ENCODE measurements around the gene PIR. TPM values are rescaled to one million over a fixed set of nuclear protein-coding genes. Genes with fewer than 3 reads are reported as not detected.

Gene PIR
- total RNA-seq, 2 donors from 2014 or later = 3.9 to 5.3 TPM

- H3K4me1 ChIP-seq = no peaks in the 10 kb centered on the region
- DNase-seq (no peak), ATAC-seq (no peak)
- no peak overlapping the region for H3K27ac ChIP-seq
- WGBS, 2 donors = 78 to 80% methylated on average over 2 of the region's 2 CpGs
- no peaks in the 10 kb centered on the region for H3K36me3 ChIP-seq (replicated peaks in 1 of 2; ENCODE audit: insufficient read depth in 1 of 2, low read depth in 2 of 2)
- TF ChIP-seq CTCF (IDR thresholded peaks at IDR 0.05) = no peak
- TF ChIP-seq POLR2A (IDR thresholded peaks at IDR 0.05) = no peak
- no peaks in the 10 kb centered on the region for H3K9me3 ChIP-seq
- H3K27me3 ChIP-seq = no peaks in the 10 kb centered on the region
- no peak overlapping the region for H3K4me3 ChIP-seq
- intact Hi-C loops (cut with DNase I) = no loop called here
Observed at GRCh38 chrX:15430076-15430475, 63.1 kb downstream of the PIR start.

- no peak overlapping the region for H3K27ac ChIP-seq
- TF ChIP-seq POLR2A (IDR thresholded peaks at IDR 0.05) (no peak), CTCF (IDR thresholded peaks at IDR 0.05) (no peak)
- DNase-seq (no peak), ATAC-seq (no peak)
- H3K4me1 ChIP-seq = no peaks in the 10 kb centered on the region
- no peaks in the 10 kb centered on the region for H3K9me3 ChIP-seq
- H3K36me3 ChIP-seq (replicated peaks in 1 of 2; ENCODE audit: insufficient read depth in 1 of 2, low read depth in 2 of 2) = no peaks in the 10 kb centered on the region
- no peaks in the 10 kb centered on the region for H3K27me3 ChIP-seq
- 24 to 38% methylated on average over 1 of the region's 1 CpG for WGBS, 2 donors
- no peak overlapping the region for H3K4me3 ChIP-seq
- intact Hi-C loops (cut with DNase I) = no loop called here
Observed at GRCh38 chrX:15425024-15425423, 68.1 kb downstream of the PIR start.

GRCh38 chrX:15418707-15419181 is 74.4 kb downstream of the PIR start:
- no peak overlapping the region for H3K4me3 ChIP-seq
- no peaks in the 10 kb centered on the region for H3K27me3 ChIP-seq
- no peak overlapping the region for H3K27ac ChIP-seq
- no peaks in the 10 kb centered on the region for H3K4me1 ChIP-seq
- no peak for DNase-seq
- no peak for TF ChIP-seq CTCF (IDR thresholded peaks at IDR 0.05)
- no peak for TF ChIP-seq POLR2A (IDR thresholded peaks at IDR 0.05)
- no peaks in the 10 kb centered on the region for H3K36me3 ChIP-seq (replicated peaks in 1 of 2; ENCODE audit: insufficient read depth in 1 of 2, low read depth in 2 of 2)
- no peaks in the 10 kb centered on the region for H3K9me3 ChIP-seq
- ATAC-seq = no peak
- intact Hi-C loops (cut with DNase I) = no loop called here
- WGBS, 2 donors = 46 to 50% methylated on average over 3 of the region's 3 CpGs

GRCh38 chrX:15418041-15418706 is 75.0 kb downstream of the PIR start:
- H3K27me3 ChIP-seq = no peaks in the 10 kb centered on the region
- H3K4me1 ChIP-seq = no peaks in the 10 kb centered on the region
- no peak overlapping the region for H3K27ac ChIP-seq
- ATAC-seq = no peak
- no peaks in the 10 kb centered on the region for H3K9me3 ChIP-seq
- DNase-seq = no peak
- intact Hi-C loops (cut with DNase I) = no loop called here
- no peak overlapping the region for H3K4me3 ChIP-seq
- H3K36me3 ChIP-seq (replicated peaks in 1 of 2; ENCODE audit: insufficient read depth in 1 of 2, low read depth in 2 of 2) = no peaks in the 10 kb centered on the region
- WGBS, 2 donors = 34 to 53% methylated on average over 6 of the region's 6 CpGs
- no peak for TF ChIP-seq POLR2A (IDR thresholded peaks at IDR 0.05)
- no peak for TF ChIP-seq CTCF (IDR thresholded peaks at IDR 0.05)
